HG03575 (cell line): ENCODE measurements around the gene C4orf33.
"Not testable (repeated sequence)": the region's sequence is repeated elsewhere in the genome, so short reads cannot be mapped to it uniquely, and the experiment has no call there.

Experiments
- ATAC-seq: cut with Tn5 transposase; IDR thresholded peaks from one replicate; pipeline ENCODE4 v1.9.1; 2021; ENCODE audit not compliant: unreplicated experiment, insufficient number of reproducible peaks, low FRiP score; ENCODE audit errors: extremely low read depth

The C4orf33 gene

GRCh38 chr4:129095811-129096454, at the start of gene C4orf33:
TSS of gene C4orf33 (plus strand) at chr4:129096152. CDS start at chr4:129102611, 6,459 bp downstream.
- peak; percentile 32 for ATAC-seq

- no peak for ATAC-seq
Observed at GRCh38 chr4:129059028-129059427, 36.9 kb upstream of the C4orf33 start.

GRCh38 chr4:129062580-129062979, 33.4 kb upstream of the C4orf33 start:
- ATAC-seq: no peak

- ATAC-seq: no peak
Observed at GRCh38 chr4:129063640-129064039, 32.3 kb upstream of the C4orf33 start.

GRCh38 chr4:129064717-129065116, 31.2 kb upstream of the C4orf33 start:
- no peak for ATAC-seq

- ATAC-seq: not testable (repeated sequence)
Observed at GRCh38 chr4:129069537-129069936, 26.4 kb upstream of the C4orf33 start.

- no peak for ATAC-seq
Observed at GRCh38 chr4:129077326-129077725, 18.6 kb upstream of the C4orf33 start.

- ATAC-seq: no peak
Observed at GRCh38 chr4:129080129-129080528, 15.8 kb upstream of the C4orf33 start.

- ATAC-seq: no peak
Observed at GRCh38 chr4:129082302-129082701, 13.7 kb upstream of the C4orf33 start.

- ATAC-seq: no peak
Observed at GRCh38 chr4:129085472-129085871, 10.5 kb upstream of the C4orf33 start.

- no peak for ATAC-seq
Observed at GRCh38 chr4:129087516-129087915, 8.4 kb upstream of the C4orf33 start.

- ATAC-seq: no peak
Observed at GRCh38 chr4:129092631-129093190, 3.2 kb upstream of the C4orf33 start.

GRCh38 chr4:129093191-129093920, 2.6 kb upstream of the C4orf33 start, which contains the start of gene SCLT1:
TSS of gene SCLT1 (minus strand) at chr4:129093539. CDS start at chr4:129093103, 436 bp downstream.
- peak; percentile 85 for ATAC-seq

- no peak for ATAC-seq
Observed at GRCh38 chr4:129094347-129094746, 1.6 kb upstream of the C4orf33 start.

- no peak for ATAC-seq
Observed at GRCh38 chr4:129098531-129099001, 2.6 kb downstream of the C4orf33 start.

GRCh38 chr4:129109965-129110824, 14.2 kb downstream of the C4orf33 start:
- no peak for ATAC-seq

GRCh38 chr4:129110931-129111330, 15.0 kb downstream of the C4orf33 start:
- ATAC-seq: no peak

GRCh38 chr4:129111919-129112318, 16.0 kb downstream of the C4orf33 start:
- ATAC-seq: no peak

GRCh38 chr4:129113434-129113833, 17.5 kb downstream of the C4orf33 start:
- ATAC-seq: no peak
